Stimulated activated CD8-positive, alpha-beta memory T cell treated with anti-CD3 and anti-CD28 coated beads, Interleukin-15, amount 100 ng/mL, for 48 hours (primary cell): ENCODE measurements around the gene ZNF74.
"Not testable (repeated sequence)": the region's sequence is repeated elsewhere in the genome, so short reads cannot be mapped to it uniquely, and the experiment has no call there.

Experiments
- DNase-seq, 2 donors: peaks; one replicate each; pipeline ENCODE4 v3.0.0-alpha.2; 2020; ENCODE audit warnings: low read depth in 2 of 2

ZNF74 gene

DNA sequence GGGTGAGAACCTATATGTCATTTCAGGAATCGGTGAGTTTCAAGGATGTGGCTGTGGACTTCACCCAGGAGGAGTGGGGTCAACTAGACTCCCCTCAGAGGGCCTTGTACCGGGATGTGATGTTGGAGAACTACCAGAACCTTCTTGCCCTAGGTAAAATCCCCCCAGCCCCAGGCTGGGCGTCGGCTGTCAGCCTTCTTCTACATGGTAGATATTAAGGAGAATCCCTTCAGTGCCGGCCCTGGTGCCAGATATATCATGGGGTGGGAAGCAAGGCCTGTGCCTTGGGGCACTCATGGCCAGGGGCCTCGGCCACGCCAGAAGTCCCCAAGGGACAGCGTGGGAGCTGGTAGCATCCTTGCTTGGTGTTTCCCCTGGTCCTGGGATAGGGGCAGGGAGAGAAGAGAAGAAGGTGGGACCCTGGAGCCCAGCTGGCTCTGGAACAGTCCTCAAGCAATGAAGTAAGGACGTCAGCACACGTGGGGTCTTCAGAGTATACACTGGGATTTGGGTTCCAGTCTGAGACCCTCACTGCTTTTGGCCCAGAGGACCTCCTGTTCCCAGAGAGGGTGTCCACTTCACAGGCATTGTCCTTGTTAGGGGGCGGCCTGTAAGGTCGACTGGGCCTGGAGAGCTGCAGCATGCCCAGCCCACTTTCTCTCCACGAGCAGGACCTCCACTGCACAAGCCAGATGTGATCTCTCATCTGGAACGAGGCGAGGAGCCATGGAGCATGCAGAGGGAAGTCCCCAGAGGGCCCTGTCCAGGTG, 6.8 kb downstream of the ZNF74 start:
- DNase-seq: no peak

DNA sequence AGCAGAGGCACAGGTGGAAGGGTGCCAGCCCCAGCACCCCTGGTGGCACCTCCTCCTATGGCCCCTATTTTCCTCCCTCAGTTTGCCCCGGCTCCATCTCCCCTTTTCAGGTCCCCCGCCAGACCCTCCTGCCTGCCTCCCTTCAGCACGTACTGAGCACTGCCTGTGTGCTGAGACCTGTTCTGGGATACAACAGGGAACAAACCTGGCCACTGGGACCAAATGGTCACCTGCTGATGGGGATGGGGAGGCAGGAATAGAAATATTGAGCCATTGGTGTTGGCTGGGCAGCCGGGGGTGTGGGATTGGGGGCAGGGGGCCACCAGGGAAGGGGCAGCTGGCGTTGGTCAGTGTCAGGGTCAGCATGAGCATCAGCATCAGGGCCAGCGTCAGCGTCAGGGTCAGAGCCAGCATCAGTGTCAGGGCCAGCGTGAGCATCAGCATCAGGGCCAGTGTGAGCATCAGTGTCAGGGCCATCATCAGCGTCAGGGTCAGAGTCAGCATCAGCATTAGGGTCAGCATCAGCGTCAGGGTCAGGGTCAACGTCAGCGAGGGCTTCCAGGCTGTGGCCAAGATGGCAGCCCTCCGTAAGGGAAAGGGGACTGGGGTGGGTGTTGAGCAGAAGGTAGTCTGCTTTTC, 7.5 kb downstream of the ZNF74 start:
- no peak for DNase-seq

DNA sequence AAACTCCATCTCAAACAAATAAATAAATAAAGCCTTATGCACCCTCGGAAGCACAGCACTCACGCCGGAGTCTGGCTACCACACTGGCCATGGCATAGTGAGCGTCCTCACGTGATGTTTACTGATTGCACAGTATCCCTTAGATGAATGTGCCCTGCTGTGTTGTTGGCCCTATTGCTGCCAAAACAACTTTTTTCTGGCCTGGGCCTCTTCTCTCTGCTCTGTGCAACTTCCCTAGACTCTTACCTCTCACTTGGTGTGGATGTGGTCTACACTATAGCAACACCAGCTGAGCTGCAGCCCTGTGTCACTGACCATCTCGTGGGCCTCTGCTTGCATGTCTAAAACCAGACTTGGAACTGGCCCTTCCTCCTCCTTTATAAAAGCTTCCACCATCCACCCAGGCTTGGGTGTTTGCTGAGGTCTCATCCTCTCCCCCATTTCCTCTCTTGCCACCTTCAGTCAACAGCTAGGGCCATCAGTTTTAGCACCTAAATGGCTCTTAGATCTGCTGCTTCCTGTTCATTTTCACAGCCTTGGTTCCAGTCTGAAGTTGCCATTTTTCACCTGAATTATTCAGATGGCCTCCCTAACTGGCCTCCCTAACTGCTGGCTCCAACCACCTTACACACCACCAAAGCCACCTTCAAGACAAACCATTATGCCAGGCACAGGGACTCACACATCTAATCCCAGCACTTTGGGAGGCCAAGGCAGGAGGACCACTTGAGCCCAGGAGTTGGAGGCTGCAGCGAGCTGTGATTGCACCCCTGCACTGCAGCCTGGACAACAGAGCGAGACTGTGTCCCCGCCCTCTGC, 9.2 kb downstream of the ZNF74 start:
- no peak for DNase-seq

DNA sequence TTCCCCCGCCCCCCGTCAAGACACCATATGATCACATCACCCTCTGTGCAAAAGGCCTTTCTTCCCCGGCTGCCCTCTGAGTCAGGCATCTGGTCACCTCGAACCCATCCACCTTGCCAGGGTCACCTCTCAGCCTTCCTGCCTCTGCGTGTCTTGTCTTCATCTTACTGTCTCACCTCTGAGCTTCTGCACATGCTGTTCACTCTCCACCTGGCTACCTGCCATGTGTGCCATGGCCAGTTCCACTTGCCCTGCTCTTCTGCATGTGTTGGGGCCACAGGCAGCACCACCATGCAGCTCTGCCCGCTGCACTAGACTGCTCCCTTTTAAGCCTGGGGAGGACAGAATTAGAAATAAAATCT, 9.8 kb downstream of the ZNF74 start:
- no peak for DNase-seq

DNA sequence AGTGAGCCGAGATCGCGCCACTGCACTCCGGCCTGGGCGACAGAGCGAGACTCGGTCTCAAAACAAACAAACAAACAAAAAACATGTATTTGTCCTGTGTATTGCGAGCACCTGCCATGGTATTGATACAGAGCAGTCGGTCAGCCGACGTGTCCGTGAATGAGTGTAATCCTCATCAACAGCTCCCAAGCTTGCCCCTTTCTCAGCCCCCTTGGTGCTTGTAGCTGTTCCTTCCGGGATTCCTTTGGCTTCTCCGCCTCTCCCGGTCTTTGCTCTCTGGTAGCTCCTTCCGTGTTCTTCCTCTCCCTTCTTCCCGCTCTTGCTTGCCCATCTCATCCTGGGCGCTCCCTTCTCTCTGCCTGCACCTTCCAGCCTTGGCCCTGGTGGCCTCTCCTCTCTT, 10.9 kb downstream of the ZNF74 start:
- DNase-seq: no peak

DNA sequence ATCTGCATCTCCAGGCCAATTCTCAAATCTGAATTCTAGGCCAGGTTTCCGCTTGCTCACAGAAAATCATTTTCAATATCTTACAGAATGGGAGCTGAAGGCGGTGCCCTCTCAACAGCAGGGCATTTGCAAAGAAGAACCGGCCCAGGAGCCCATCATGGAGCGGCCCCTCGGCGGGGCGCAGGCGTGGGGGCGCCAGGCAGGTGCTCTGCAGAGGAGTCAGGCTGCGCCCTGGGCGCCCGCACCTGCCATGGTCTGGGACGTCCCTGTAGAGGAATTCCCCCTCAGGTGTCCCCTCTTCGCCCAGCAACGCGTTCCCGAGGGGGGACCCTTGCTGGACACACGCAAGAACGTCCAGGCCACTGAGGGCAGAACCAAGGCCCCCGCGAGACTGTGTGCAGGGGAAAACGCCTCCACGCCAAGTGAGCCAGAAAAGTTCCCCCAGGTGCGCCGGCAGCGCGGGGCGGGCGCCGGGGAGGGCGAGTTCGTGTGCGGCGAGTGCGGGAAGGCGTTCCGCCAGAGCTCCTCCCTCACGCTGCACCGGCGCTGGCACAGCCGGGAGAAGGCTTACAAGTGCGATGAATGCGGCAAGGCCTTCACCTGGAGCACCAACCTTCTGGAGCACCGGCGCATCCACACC, 11.5 kb downstream of the ZNF74 start:
- no peak for DNase-seq

DNA sequence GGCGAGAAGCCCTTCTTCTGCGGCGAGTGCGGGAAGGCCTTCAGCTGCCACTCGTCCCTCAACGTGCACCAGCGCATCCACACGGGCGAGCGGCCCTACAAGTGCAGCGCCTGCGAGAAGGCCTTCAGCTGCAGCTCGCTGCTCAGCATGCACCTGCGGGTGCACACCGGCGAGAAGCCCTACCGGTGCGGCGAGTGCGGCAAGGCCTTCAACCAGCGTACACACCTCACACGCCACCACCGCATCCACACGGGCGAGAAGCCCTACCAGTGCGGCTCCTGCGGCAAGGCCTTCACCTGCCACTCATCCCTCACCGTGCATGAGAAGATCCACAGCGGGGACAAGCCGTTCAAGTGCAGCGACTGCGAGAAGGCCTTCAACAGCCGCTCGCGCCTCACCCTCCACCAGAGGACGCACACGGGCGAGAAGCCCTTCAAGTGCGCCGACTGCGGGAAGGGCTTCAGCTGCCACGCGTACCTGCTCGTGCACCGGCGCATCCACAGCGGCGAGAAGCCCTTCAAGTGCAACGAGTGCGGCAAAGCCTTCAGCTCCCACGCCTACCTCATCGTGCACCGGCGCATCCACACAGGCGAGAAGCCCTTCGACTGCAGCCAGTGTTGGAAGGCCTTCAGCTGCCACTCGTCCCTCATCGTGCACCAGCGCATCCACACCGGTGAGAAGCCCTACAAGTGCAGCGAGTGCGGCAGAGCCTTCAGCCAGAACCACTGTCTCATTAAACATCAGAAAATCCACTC, 12.2 kb downstream of the ZNF74 start:
- DNase-seq: no peak

DNA sequence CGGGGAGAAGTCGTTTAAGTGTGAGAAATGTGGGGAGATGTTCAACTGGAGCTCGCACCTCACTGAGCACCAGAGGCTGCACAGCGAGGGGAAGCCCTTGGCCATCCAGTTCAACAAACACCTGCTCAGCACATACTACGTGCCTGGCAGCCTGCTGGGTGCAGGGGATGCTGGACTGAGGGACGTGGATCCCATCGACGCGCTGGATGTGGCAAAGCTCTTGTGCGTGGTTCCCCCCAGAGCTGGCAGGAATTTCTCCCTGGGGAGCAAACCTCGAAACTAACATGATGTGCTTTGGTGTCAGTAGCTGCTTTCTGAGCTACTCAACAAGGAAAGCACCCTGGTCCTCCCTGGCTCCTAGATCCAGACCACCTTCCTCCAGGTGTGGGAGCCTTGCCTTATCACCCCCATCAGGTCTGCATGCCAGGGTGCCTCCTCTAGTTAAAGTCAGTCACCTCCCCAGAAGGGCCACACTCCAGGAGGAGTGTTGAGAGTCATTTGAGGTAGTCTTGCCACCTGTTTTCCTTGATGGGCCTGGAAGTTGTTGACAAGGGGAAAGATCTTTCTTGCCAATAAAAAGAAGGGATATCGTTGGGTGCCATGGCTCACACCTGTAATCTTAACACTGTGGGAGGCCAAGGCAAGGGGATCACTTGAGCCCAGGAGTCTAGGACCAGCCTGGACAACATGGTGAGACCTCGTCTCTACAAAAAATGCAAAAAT, 12.9 kb downstream of the ZNF74 start:
- no peak for DNase-seq

DNA sequence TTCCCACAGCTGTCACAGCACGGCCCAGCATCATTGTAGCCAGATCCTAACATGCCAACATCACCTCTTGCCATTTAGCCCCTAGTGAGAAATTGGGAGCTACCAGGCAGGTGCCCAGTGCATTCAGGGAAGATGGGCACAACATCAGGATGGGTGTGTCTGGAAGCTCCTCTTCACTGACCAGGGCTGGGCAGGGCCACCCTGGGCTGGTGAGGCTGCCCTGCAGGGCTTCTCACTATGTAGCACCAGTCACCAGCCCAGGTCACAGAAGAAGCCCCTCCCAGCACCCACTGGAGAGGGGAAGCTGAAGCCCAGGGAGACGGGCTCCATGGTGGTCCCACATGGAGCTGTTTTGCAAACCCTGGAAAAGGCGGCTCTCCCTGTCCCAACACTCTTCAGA, 13.9 kb downstream of the ZNF74 start:
- DNase-seq: no peak

DNA sequence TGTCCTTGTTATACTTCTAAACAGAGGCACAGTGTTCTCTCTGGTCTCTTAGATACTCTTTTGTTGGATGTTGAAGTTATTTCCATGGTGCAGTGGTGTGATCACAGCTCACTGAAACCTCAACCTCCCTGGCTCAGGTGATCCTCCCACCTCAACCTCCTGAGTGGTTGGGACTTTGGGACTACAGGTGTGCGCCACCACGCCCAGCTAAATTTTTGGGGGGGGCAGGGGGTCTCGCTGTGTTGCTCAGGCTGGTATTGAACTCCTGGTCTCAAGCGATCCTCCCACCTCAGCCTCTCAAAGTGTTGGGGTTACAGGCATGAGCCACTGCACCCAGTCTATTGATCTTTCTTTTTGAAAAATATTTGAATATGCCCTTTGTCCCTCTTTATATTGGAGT, 14.9 kb downstream of the ZNF74 start:
- DNase-seq: no peak

DNA sequence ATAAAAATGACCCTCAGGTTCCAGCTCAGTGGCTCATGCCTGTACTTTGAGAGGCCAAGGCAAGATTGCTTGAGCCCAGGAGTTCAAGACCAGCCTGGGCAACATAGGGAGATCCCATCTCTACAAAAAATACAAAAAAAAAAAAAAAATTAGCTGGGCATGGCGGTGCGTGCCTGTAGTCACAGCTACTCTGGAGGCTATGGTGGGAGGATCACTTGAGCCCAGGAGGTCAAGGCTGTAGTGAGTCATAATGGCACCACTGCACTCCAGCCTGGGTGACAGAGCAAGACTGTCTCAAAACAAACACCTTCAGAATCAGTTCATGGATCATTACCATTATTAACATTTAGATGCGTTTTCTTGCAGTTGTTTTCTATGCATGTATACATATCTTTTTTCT, 15.4 kb downstream of the ZNF74 start:
- DNase-seq: not testable (repeated sequence)

DNA sequence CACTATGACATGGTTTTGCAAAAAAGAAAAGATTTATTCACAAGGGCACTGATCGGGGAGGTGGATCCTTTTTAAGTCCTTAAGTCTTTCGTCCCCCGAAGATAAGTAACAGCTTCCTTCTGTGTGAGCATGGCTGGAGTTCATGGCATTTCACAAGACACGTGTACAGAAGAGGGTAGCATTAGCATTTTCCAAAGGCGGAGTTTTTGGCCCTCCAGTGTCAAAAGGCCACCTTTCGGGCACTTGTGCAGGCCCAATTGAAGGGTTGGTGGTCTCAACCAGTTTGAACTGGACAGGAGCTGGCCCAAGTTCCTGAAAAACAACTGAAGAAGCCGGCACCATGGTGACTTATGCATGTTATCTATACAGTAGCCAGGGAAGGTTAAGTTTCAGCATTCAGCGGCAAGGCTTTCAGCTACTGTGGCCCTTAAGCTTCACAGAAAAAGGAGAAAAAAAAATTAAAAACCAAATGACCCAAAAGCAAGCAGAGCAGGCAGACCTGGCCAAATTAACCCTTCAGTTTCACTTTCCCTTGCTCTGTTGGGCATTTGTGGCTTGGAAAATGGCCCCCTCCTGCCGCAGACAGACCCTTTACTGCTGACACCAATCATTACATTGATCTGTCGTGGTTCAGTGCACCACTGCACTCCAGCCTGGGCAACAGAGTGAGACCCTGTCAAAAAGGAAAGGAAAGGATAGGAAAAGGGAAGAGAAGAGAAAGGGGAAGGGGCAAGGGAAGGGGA, 18.7 kb downstream of the ZNF74 start:
- no peak for DNase-seq

DNA sequence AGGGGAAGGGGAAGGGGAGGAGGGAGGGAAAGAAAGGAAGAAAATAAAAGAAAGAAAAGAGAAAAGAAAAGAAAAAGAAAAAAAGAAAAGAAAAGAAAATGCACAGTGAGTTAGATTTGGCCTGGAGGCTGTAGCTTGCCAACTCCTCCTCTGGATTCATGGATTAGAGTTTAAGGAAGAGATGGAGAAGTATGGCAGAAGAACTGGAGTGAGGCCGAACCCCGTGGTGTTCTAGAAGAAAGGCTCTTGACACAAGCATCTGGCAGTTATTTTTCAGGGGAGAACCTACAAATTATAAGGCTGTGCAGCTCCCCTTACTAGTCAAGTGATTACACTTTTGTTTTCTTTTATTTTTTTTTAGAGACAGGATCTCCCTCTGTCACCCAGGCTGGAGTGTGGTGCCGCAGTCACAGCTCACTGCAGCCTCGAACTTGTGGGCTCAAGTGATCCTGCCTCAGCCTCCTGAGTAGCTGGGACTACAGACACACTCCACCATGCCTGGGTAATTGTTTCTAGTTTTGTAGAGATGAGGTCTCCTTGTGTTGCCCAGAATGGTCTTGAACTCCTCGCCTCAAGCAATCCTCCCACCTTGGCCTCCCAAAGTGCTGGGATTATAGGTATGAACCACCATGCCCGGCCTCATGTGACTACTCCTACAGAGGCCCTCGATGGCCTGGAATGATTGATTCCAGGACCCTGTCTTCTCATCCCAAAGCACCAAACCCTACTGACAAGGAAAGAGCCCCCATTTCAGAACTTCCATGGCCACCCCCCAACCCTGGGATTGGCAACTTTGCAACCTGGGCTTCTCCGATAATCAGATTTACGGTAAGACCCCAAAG, 19.5 kb downstream of the ZNF74 start:
- DNase-seq: no peak

DNA sequence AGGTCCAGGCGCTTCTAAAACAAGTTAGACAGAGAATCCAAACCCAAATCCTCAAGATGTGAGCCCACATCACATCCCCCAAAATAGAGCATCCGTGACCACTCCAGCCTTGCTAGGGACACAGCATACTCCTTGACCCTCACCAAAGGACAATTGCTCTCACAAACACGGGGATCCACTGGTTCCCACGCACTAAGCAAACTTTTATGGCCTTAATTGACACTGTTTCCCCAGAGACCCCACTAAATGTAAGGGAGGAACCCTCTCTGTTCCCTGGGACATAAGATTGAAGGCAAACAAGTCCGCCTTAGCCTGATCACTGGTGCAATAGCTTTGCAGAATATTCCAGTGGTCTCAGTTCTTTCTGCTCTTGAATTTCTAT, 20.1 kb downstream of the ZNF74 start:
- no peak for DNase-seq

DNA sequence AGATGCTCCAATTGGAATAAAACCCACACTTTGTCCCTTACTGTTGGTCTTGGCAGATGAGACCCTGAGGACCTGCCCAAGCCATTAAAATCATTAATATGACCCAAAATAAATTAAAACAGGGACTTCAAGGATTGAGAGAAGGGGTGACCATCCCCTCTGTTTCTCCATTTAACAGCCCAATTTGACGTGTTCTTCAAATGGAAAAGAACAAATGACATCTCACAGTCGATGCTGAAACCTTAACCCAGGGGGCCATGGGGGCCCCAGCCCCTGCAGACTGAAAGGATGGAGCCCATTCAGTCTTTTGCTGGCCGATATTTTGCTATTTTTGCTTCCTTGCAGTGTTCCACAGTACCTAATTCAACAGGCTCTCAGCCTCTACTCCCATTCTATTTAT, 20.5 kb downstream of the ZNF74 start:
- DNase-seq: no peak

DNA sequence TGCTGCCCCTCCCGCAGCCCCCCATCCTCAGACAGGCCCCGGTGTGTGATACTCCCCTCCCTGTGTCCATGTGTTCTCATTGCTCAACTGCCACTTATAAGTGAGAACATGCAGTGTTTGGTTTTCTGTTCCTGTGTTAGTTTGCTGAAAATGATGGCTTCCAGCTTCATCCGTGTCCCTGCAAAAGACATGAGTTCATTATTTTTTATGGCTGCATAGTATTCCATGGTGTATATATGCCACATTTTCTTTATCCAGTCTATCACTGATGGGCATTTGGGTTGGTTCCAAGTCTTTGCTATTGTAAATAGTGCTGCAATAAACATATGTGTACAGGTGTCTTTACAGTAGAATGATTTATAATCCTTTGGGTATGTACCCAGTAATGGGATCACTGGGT, 21.3 kb downstream of the ZNF74 start:
- DNase-seq: not testable (repeated sequence)

DNA sequence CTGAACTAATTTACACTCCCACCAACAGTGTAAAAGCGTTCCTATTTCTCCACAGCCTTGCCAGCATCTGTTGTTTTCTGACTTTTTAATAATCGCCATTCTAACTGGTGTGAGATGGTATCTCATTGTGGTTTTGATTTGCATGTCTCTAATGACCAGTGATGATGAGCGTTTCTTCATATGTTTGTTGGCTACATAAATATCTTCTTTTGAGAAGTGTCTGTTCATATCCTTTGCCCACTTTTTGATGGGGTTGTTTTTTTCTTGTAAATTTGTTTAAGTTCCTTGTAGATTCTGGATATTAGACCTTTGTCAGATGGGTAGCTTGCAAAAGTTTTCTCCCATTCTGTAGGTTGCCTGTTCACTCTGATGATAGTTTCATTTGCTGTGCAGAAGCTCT, 21.7 kb downstream of the ZNF74 start:
- not testable (repeated sequence) for DNase-seq

DNA sequence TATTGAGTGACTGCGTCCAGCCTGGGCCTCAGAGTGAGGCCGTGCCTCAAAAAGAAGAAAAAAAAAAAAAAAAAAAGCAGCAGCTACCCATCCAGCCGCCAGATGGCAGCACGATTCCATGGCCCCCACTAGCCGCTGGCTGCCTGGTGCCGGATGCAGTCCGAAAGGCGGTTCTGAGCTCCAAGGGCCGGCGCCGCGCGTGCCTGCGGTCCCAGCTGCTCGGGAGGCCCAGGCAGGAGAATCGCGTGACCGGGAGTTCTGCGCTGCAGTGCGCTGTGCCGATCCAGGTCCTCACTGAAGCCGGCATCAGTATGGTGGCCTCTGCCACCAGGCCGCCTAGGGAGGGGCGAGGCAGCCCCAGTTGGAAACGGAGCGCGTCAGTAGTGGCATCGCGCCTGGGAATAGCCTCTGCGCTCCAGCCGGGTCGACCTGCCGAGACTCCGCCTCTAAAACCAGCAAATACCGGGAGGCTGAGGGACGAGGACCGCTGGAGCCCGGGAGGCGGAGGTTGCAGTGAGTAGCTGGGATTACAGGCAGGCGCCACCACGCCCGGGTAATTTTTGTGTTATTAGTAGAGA, 24.3 kb downstream of the ZNF74 start:
- peak in 1 of 2 donors; percentile 40 for DNase-seq

DNA sequence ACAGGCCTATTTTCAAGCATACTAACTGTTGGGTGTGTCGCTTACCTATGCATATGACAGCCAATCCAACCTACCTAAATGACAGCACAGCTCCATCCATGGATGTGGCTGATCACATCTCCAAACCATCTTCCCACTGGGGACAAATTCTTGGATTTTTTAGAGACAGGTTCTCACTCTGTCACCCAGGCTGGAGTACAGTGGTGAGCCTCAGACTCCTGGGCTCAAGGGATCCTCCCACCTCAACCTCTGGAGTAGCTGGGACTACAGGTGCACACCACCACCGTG, 25.7 kb downstream of the ZNF74 start:
- DNase-seq: no peak
